HepG2 (cell line): ENCODE measurements around the gene TOR1AIP1.

Source experiments
- CREM ChIP-seq, 2 experiments: sonication (generic) in 1 of 2; formaldehyde crosslinking in 1 of 2; IDR thresholded peaks; 2 replicates each; pipeline versions ENCODE4 v1.4.0 to v1.6.1; 2016 to 2020; ENCODE audit warnings: antibody characterized with exemption in 1 of 2, mild to moderate bottlenecking in 1 of 2, missing genetic modification reagents in 1 of 2
- CTCF ChIP-seq: sonication (generic); formaldehyde crosslinking; IDR thresholded peaks from 2 replicates; pipeline ENCODE4 v1.5.0; 2020; ENCODE audit warnings: mild to moderate bottlenecking, missing genetic modification reagents, moderate library complexity
- KDM1A ChIP-seq: IDR thresholded peaks from 2 replicates; pipeline ENCODE4 v1.6.1; 2016; ENCODE audit warnings: missing compliant biosample characterization

GRCh38 chr1:179952186-179952585 is 70.1 kb downstream of the TOR1AIP1 start:
- no peak for TF ChIP-seq CTCF (CRISPR knock-in tag)
- TF ChIP-seq KDM1A (CRISPR knock-in tag): no peak
- no peak for TF ChIP-seq CREM (IDR thresholded peaks at IDR 0.05)
- no peak for TF ChIP-seq CREM (CRISPR knock-in tag; IDR thresholded peaks at IDR 0.05)
